PC-3 (cell line): ENCODE results near the gene LIMS1.

Experiments used
- CTCF ChIP-seq: fragments of 300-600 bp; sonication (generic); conservative IDR thresholded peaks from 2 replicates; pipeline ENCODE4 v1.5.1; 2017; ENCODE audit warnings: antibody characterized with exemption, low read depth, mild to moderate bottlenecking, low read length
- EZH2 ChIP-seq: fragments of 300-600 bp; sonication (generic); IDR thresholded peaks from one replicate; pipeline ENCODE4 v1.6.1; 2017; ENCODE audit warnings: antibody characterized with exemption, mild to moderate bottlenecking, low read length; ENCODE audit not compliant: unreplicated experiment
- EZH2phosphoT487 ChIP-seq: fragments of 300-600 bp; sonication (generic); IDR thresholded peaks from 2 replicates; pipeline ENCODE4 v1.6.1; 2018; ENCODE audit warnings: mild to moderate bottlenecking, antibody characterized with exemption, low read length, borderline replicate concordance

- TF ChIP-seq EZH2phosphoT487, result no peak
- no peak for TF ChIP-seq CTCF
- no peak for TF ChIP-seq EZH2
These were observed 28.0 kb downstream of the LIMS1 start for GRCh38 chr2:108562274-108562673.
